ENCODE measurements around the gene BBS4. TPM values are rescaled to one million over a fixed set of nuclear protein-coding genes. Genes with fewer than 3 reads are reported as not detected.

BBS4 gene
- total and polyA plus RNA-seq, 4 donors: 13.0 to 65.3 (median 19.5) TPM

GRCh38 chr15:72733941-72734738 is 48.1 kb downstream of the BBS4 start:
- no peak for ATAC-seq (ENCODE audit: insufficient read depth, low FRiP score)
- H3K36me3 ChIP-seq (ENCODE audit: control insufficient read depth in 4 of 4, insufficient read depth in 4 of 4, low read length in 4 of 4): peaks cover 8 to 34% (median 24%) of the 10 kb centered on the region in 4 donors
- TF ChIP-seq, protein P1, sequence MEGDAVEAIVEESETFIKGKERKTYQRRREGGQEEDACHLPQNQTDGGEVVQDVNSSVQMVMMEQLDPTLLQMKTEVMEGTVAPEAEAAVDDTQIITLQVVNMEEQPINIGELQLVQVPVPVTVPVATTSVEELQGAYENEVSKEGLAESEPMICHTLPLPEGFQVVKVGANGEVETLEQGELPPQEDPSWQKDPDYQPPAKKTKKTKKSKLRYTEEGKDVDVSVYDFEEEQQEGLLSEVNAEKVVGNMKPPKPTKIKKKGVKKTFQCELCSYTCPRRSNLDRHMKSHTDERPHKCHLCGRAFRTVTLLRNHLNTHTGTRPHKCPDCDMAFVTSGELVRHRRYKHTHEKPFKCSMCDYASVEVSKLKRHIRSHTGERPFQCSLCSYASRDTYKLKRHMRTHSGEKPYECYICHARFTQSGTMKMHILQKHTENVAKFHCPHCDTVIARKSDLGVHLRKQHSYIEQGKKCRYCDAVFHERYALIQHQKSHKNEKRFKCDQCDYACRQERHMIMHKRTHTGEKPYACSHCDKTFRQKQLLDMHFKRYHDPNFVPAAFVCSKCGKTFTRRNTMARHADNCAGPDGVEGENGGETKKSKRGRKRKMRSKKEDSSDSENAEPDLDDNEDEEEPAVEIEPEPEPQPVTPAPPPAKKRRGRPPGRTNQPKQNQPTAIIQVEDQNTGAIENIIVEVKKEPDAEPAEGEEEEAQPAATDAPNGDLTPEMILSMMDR (IDR thresholded peaks at IDR 0.05; ENCODE audit: control extremely low read depth, extremely low read depth): no peak

DNA sequence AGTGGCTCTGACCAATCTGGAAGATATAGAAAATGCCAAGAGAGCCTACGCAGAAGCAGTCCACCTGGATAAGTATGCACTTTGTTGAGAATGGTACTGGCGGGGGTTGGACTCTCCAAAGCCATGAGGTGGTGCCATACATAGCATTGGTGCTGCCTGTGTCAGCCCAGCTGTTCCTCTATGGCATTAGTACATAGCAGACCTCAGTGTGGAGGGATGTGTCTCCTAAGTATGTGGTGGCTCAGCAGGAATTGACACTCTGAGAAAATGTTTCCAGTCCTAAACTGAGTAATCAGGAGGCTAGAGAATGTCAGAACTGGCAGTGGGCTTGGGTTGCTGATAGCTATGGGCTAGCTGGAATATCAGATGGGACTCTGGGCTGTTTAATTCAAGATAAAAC is 49.1 kb downstream of the BBS4 start:
- no peak for ATAC-seq (ENCODE audit: insufficient read depth, low FRiP score)
- DNase-seq: no peak
- no peaks in the 10 kb centered on the region for H3K4me1 ChIP-seq (ENCODE audit: control insufficient read depth in 5 of 5, insufficient read depth in 5 of 5, low read length in 5 of 5)
- H3K27me3 ChIP-seq (ENCODE audit: control insufficient read depth in 3 of 3, insufficient read depth in 3 of 3, low read length in 2 of 3): no peaks in the 10 kb centered on the region
- peaks cover 14 to 39% (median 28%) of the 10 kb centered on the region in 4 donors for H3K36me3 ChIP-seq (ENCODE audit: control insufficient read depth in 4 of 4, insufficient read depth in 4 of 4, low read length in 4 of 4)
- no peaks in the 10 kb centered on the region for H3K9me3 ChIP-seq (ENCODE audit: control insufficient read depth in 4 of 4, insufficient read depth in 3 of 4, low read length in 3 of 4)
- TF ChIP-seq, protein P1 (IDR thresholded peaks at IDR 0.05; ENCODE audit: control extremely low read depth, extremely low read depth): no peak
- no peak overlapping the region for H3K4me3 ChIP-seq
- 97 to 100% methylated on average over 2 of the region's 2 CpGs for WGBS, 2 donors
- no peak overlapping the region for H3K27ac ChIP-seq (ENCODE audit: low read depth in 1 of 2, low read length in 1 of 2)
- no peak overlapping the region for H3K9ac ChIP-seq (ENCODE audit: insufficient read depth in 1 of 2, low read length in 2 of 2)

More at GRCh38 chr15:72733941-72734738, 48.1 kb downstream of the BBS4 start:
- no peaks in the 10 kb centered on the region for H3K27me3 ChIP-seq (ENCODE audit: control insufficient read depth in 3 of 3, insufficient read depth in 3 of 3, low read length in 2 of 3)
- 90 to 94% methylated on average over 2 of the region's 2 CpGs for WGBS, 2 donors
- H3K4me3 ChIP-seq: no peak overlapping the region
- H3K9me3 ChIP-seq (ENCODE audit: control insufficient read depth in 4 of 4, insufficient read depth in 3 of 4, low read length in 3 of 4): no peaks in the 10 kb centered on the region
- H3K27ac ChIP-seq (ENCODE audit: low read depth in 1 of 2, low read length in 1 of 2): no peak overlapping the region
- DNase-seq: no peak
- no peaks in the 10 kb centered on the region for H3K4me1 ChIP-seq (ENCODE audit: control insufficient read depth in 5 of 5, insufficient read depth in 5 of 5, low read length in 5 of 5)
- no peak overlapping the region for H3K9ac ChIP-seq (ENCODE audit: insufficient read depth in 1 of 2, low read length in 2 of 2)

GRCh38 chr15:72737061-72737460 is 51.1 kb downstream of the BBS4 start:
- Histone ChIP-seq H3K9me3 (ENCODE audit: control insufficient read depth in 4 of 4, insufficient read depth in 3 of 4, low read length in 3 of 4) (no peaks in the 10 kb centered on the region), H3K27ac (ENCODE audit: low read depth in 1 of 2, low read length in 1 of 2) (no peak overlapping the region), H3K27me3 (ENCODE audit: control insufficient read depth in 3 of 3, insufficient read depth in 3 of 3, low read length in 2 of 3) (no peaks in the 10 kb centered on the region), H3K9ac (ENCODE audit: insufficient read depth in 1 of 2, low read length in 2 of 2) (no peak overlapping the region), H3K36me3 (ENCODE audit: control insufficient read depth in 4 of 4, insufficient read depth in 4 of 4, low read length in 4 of 4) (peaks cover 9 to 41% (median 32%) of the 10 kb centered on the region in 4 donors), H3K4me3 (no peak overlapping the region), H3K4me1 (ENCODE audit: control insufficient read depth in 5 of 5, insufficient read depth in 5 of 5, low read length in 5 of 5) (no peaks in the 10 kb centered on the region)
- ATAC-seq (ENCODE audit: insufficient read depth, low FRiP score): no peak
- TF ChIP-seq, protein P1 (IDR thresholded peaks at IDR 0.05; ENCODE audit: control extremely low read depth, extremely low read depth): no peak
- 84% methylated on average over 3 of the region's 3 CpGs for WGBS, 2 donors
- DNase-seq: no peak
